ENCODE results near the gene SLC38A10.

DNA sequence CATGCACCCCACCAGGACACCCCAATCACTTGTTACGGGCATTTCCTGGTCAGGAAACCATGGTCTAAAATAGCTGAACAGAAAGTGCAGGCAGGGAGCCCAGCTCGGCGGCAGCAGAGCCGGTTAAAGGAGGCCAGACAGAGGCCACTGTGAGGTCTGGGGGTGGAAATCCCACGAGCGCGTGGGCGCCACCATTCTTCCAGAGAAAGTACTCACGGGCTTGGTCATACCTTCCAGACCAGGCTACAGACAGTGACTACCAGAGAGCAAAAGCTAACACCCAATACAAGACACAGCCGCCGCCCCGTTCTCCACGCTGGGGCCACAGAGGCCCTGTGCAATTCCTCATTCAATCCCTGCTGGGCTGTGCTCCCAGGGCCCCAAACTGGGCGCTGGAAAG lies 84.2 kb downstream of the SLC38A10 start:
- TF ChIP-seq, protein P1, sequence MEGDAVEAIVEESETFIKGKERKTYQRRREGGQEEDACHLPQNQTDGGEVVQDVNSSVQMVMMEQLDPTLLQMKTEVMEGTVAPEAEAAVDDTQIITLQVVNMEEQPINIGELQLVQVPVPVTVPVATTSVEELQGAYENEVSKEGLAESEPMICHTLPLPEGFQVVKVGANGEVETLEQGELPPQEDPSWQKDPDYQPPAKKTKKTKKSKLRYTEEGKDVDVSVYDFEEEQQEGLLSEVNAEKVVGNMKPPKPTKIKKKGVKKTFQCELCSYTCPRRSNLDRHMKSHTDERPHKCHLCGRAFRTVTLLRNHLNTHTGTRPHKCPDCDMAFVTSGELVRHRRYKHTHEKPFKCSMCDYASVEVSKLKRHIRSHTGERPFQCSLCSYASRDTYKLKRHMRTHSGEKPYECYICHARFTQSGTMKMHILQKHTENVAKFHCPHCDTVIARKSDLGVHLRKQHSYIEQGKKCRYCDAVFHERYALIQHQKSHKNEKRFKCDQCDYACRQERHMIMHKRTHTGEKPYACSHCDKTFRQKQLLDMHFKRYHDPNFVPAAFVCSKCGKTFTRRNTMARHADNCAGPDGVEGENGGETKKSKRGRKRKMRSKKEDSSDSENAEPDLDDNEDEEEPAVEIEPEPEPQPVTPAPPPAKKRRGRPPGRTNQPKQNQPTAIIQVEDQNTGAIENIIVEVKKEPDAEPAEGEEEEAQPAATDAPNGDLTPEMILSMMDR (IDR thresholded peaks at IDR 0.05), result no peak
- TF ChIP-seq POLR2AphosphoS5 (IDR thresholded peaks at IDR 0.05), result no peak
